PC-3 (cell line): ENCODE data around the gene PDE11A.

Experiments
- CTCF ChIP-seq: fragments of 300-600 bp; sonication (generic); conservative IDR thresholded peaks from 2 replicates; pipeline ENCODE4 v1.5.1; 2017; ENCODE audit warnings: antibody characterized with exemption, low read depth, mild to moderate bottlenecking, low read length
- EZH2phosphoT487 ChIP-seq: fragments of 300-600 bp; sonication (generic); IDR thresholded peaks from 2 replicates; pipeline ENCODE4 v1.6.1; 2018; ENCODE audit warnings: mild to moderate bottlenecking, antibody characterized with exemption, low read length, borderline replicate concordance

DNA sequence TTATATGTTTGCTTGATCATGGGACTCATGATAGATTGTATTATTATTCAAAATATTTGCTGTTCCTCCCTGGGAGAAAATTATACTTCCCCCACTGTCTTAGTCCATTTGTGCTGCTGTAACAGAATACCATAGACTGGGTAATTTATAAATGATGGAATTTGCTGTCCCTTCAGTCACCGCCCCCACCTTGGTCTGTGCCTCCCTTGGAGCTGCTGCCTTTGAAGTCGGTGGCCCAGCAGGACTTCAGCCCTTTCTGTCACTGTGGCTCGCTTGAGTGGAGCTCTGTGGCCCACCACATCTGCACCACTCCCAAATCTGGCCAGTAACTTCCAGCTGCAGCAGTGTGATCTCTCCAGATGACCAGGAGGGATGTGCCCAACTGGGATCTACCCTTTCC lies 479.2 kb downstream of the PDE11A start:
- no peak for TF ChIP-seq CTCF
- TF ChIP-seq EZH2phosphoT487, result no peak
